ENCODE measurements around the gene GGPS1. TPM values are rescaled to one million over a fixed set of nuclear protein-coding genes. Genes with fewer than 3 reads are reported as not detected.

Gene GGPS1
- 13.3 and 15.1 TPM in 2 replicates for total RNA-seq

GRCh38 chr1:235328271-235329138, at the start of gene GGPS1:
Gene GGPS1, plus strand, starts transcription at chr1:235328570. Its CDS starts 6,695 bp downstream, at chr1:235335265.

DNA sequence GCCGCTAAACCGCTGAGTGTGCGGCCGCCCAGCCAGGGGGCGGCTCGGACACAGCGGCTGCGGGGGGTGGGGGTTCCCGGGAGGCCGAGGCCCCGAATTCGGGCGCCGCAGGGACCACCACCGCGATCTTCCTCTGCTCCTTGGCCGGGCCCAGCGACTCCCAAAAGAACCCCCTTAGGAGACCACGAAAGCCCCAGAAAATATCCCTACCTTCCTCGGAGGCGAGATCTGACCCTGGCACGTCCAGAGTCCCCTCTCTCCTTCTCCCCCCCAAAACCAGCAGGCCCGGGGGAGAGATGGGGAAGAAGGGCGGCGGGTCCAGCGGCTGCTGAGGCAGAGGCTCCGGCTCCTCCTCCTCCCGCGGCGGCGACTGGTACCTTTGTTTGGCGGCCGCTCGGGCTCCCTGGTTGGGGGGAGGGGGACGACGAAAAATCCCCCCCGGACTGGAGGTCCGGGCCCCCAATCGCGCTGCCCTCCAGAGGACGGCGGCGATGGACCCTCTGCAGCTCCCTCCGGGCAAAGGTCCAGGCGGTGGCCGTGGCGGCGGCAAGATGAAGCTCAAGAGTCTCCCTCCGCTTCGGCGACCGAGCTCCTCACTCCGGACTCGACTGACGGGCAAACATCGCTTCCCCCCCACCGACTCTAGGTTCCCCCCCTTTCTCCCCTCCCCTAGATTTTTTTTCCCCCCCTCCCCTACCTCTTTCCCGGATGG, 655 bp upstream of the GGPS1 start, which contains the start of gene ARID4B:
Gene ARID4B, minus strand, starts transcription at position 621 of the 712 bp plus-strand sequence. CDS start 1,260 bp downstream, outside the sequence.

DNA sequence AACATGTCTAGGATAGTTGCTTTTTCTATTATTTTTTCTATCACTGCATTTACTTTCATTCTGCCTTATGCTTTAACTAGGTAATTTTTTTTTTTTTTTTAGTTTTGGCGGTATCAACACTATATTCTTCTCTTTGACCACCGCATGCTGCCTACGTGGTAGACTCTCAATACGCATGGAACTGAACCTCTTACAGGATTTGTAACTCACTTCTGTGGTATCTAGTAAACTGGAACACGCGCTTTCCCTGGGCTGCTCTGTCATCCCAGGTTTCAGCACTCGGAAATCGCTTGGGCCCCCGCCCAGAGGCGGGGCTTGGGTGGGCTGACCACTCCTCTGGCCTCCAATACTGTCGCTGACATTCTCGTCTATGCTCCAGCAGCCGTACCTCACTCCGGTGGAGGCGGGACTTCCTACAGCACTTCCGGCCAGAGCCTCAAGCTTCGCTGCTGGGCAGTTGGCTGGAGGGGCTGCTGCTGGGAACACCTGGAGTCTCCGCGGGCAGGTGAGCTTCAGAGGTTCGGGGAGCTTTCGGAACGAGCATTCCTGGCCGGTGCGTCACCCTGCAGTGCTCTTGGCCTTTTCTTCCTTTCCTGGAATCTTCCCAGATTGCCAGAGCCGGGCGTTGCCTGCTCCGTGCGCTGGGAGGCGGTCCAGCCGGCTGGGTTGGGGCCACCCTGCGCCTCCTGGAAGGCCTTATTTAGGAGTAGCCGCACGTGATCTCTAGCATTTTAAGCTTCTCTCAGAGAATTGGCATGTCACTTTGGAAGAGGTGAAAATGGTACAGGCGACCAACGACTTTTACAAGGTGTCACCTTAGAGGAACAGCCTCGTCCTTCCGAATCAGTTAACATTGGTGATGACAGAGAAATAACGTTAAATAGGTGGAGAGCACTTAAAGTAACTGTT, 38.9 kb downstream of the GGPS1 start, which contains the start of gene TBCE:
Gene TBCE, plus strand, starts transcription at position 428 of the 909 bp plus-strand sequence. CDS start 12,623 bp downstream, outside the sequence.

Small RNA genes within 50 kb of the gene (small RNA-seq; reads per million reads assigned to genes)
- gene AL391994.1 = not detected

Other genes with a start within 250 kb of the GGPS1 start
- 94.4 and 99.9 TPM in 2 replicates for gene TOMM20, start 199.7 kb upstream of the GGPS1 start, total RNA-seq
- gene RBM34, start 167.3 kb upstream of the GGPS1 start, total RNA-seq = 41.4 and 41.5 TPM in 2 replicates
- gene ARID4B, start 391 bp upstream of the GGPS1 start, total RNA-seq = 18.0 and 20.9 TPM in 2 replicates
- 21.7 and 29.3 TPM in 2 replicates for gene TBCE, start 38.9 kb downstream of the GGPS1 start, total RNA-seq
- 33.1 and 57.3 TPM in 2 replicates for gene B3GALNT2, start 175.9 kb downstream of the GGPS1 start, total RNA-seq

Measured in subcutaneous preadipocyte (primary cell).